ENCODE measurements around the gene PNPLA6. TPM values are rescaled to one million over a fixed set of nuclear protein-coding genes. Genes with fewer than 3 reads are reported as not detected.

The PNPLA6 gene
- polyA plus RNA-seq, 3 donors from 2014 or later: 4.9 to 17.5 (median 9.8) TPM

DNA sequence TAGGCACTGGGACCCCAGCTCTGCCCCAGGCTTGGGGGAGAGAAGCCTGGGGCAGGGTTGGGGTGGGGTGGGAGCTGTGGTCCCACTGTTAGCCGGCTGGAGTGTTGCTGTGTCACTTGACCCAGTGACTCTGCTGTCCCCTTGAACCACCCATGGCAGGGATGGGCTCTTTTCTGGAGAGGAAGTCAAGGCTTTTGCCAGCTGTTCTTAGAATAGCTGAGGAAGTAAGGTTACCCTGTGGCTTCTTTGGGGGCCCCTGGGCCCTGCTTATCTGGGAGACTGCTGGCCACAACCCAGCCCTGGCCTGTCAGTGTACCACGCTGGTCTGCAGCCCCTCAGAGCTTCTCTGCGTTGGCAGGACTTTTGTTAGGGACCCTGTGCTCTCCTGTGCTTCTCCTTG, 9.1 kb downstream of the PNPLA6 start:
- DNase-seq: no peak
- peaks cover 8 to 11% of the 10 kb centered on the region in 2 donors for H3K4me1 Mint-ChIP-seq
- no peaks in the 10 kb centered on the region for H3K9me3 Mint-ChIP-seq
- H3K4me3 Mint-ChIP-seq: no peak overlapping the region
- peaks cover 12 to 20% (median 15%) of the 10 kb centered on the region in 3 donors for H3K36me3 Mint-ChIP-seq
- peaks cover 0 to 2% (median 0%) of the 10 kb centered on the region in 3 donors for H3K27me3 Mint-ChIP-seq (ENCODE audit: low read depth in 3 of 3)
- H3K27ac Mint-ChIP-seq: peak overlapping the region in 2 of 6 donors; percentile 6 to 37

DNA sequence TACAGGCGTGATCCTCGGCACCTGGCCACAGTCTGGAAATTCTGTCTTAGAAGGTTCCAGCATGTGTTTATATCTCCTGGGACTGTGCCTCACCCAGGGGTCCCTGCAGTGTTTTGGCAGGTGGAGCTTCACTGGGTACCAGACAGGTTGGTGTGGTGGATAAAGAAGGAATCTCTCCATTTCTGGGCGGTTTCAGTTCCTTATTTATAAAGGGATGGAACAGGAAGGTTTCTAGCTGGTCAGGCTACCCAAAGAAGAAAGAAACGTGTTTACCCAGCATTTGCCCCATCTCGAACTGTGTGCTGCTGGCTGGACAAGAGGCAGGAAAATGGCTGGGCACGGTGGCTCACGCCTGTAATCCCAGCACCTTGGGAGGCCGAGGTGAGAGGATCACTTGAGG, 9.8 kb downstream of the PNPLA6 start:
- no peak for DNase-seq
- H3K36me3 Mint-ChIP-seq: peaks cover 10 to 17% (median 12%) of the 10 kb centered on the region in 3 donors
- H3K27me3 Mint-ChIP-seq (ENCODE audit: low read depth in 3 of 3): peaks cover 0 to 2% (median 0%) of the 10 kb centered on the region in 3 donors
- peaks cover 7 to 11% of the 10 kb centered on the region in 2 donors for H3K4me1 Mint-ChIP-seq
- no peak overlapping the region for H3K4me3 Mint-ChIP-seq
- peak overlapping the region in 3 of 6 donors; percentile 17 to 75 (median 55) for H3K27ac Mint-ChIP-seq
- no peaks in the 10 kb centered on the region for H3K9me3 Mint-ChIP-seq

DNA sequence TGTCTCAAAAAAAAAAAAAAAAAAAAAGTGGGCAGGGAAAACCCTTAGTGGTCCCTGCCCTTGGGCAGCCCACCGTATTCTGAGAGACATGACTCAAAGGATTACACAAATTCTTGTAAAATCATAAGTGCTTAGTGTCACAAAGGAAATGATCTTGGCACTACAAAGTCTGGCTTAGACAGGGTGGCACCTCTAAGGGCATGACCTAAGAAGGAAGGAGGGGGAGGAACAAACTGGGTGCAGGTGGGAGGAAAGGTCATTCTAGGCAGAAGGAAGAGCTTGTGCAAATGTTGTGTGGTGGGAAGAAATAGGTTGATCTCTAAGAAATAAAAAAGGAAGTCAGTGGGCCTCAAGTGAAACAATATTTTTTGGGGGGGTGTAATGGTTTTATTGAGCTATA, 10.4 kb downstream of the PNPLA6 start:
- no peaks in the 10 kb centered on the region for H3K9me3 Mint-ChIP-seq
- peaks cover 7 to 11% of the 10 kb centered on the region in 2 donors for H3K4me1 Mint-ChIP-seq
- H3K36me3 Mint-ChIP-seq: peaks cover 9 to 15% (median 11%) of the 10 kb centered on the region in 3 donors
- peak overlapping the region in 4 of 6 donors; percentile 3 to 75 (median 38) for H3K27ac Mint-ChIP-seq
- no peak overlapping the region for H3K4me3 Mint-ChIP-seq
- peaks cover 0 to 2% (median 0%) of the 10 kb centered on the region in 3 donors for H3K27me3 Mint-ChIP-seq (ENCODE audit: low read depth in 3 of 3)
- no peak for DNase-seq

DNA sequence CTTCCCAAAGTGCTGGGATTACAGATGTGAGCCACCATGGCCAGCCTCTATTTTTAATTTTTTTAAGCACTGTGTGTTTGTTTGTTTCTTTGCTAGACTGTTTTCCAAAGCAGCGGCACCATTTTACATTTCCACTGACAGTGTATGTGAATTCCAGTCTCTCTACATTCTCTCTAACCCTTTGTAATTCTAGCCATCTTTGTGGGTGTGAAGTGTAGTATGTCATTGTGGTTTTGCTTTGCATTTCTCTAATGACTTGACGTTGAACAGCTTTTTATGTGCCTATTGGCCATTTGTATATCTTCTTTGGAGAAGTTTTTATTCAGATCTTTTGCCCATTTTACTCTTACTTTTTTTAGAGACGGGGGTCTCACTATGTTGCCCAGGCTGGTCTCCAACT, 11.6 kb downstream of the PNPLA6 start:
- no peaks in the 10 kb centered on the region for H3K9me3 Mint-ChIP-seq
- peak overlapping the region in 5 of 6 donors; percentile 2 to 73 (median 69) for H3K27ac Mint-ChIP-seq
- peaks cover 0 to 2% (median 0%) of the 10 kb centered on the region in 3 donors for H3K27me3 Mint-ChIP-seq (ENCODE audit: low read depth in 3 of 3)
- no peak overlapping the region for H3K4me3 Mint-ChIP-seq
- H3K36me3 Mint-ChIP-seq: peaks cover 9 to 15% (median 11%) of the 10 kb centered on the region in 3 donors
- peak in 1 of 3 donors; percentile 24 for DNase-seq
- peaks cover 10 to 11% of the 10 kb centered on the region in 2 donors for H3K4me1 Mint-ChIP-seq

DNA sequence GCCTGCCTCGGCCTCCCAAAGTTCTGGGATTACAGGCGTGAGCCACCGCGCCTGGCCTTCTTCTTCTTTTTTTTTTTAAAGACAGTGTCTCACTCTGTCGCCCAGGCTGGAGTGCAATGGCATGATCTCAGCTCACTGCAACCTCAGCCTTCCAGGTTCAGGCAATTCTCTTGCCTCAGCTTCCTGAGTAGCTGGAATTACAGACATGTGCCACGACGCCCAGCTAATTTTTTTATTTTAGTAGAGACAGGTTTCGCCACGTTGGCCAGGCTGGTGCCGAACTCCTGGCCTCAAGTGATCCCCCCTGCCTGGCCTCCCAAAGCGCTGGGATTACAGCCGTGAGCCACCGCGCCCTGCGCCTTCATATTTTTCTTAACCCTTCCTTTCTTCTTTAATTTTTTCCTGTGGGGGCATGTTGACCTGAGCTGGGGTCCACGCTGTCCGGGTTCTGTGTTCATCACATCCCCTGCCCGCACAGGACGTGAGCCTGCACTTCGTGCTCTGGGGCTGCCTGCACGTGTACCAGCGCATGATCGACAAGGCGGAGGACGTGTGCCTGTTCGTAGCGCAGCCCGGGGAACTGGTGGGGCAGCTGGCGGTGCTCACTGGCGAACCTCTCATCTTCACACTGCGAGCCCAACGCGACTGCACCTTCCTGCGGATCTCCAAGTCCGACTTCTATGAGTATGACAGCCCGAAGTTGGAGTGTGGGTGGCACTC, 14.1 kb downstream of the PNPLA6 start:
- Mint-ChIP-seq H3K36me3 (peaks cover 4 to 13% (median 12%) of the 10 kb centered on the region in 3 donors), H3K4me1 (peaks cover 8 to 11% of the 10 kb centered on the region in 2 donors), H3K27ac (no peak overlapping the region), H3K27me3 (ENCODE audit: low read depth in 3 of 3) (no peaks in the 10 kb centered on the region), H3K4me3 (no peak overlapping the region), H3K9me3 (no peaks in the 10 kb centered on the region)
- DNase-seq: no peak

DNA sequence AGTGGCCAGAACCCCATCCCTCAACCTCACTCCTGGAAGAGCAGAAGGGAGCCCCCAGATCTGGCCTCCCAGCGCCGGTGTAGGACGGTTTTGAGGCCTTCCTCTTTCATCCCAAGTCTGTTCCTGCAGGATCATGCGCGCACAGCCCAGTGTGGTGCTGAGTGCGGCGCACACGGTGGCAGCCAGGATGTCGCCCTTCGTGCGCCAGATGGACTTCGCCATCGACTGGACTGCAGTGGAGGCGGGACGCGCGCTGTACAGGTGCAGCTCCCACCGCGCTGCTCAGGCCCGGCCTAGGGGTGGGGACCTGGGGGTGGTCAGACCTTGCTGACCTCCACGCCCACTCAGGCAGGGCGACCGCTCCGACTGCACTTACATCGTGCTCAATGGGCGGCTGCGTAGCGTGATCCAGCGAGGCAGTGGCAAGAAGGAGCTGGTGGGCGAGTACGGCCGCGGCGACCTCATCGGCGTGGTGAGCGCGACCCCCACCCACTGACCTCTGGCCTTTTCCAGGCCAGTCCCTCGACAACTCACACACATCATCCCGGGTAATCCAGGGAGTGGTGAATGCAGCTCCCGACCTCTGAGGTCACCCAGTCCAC, 14.8 kb downstream of the PNPLA6 start:
- DNase-seq: no peak
- Mint-ChIP-seq H3K36me3 (peaks cover 4 to 13% (median 12%) of the 10 kb centered on the region in 3 donors), H3K27ac (no peak overlapping the region), H3K4me3 (no peak overlapping the region), H3K27me3 (ENCODE audit: low read depth in 3 of 3) (no peaks in the 10 kb centered on the region), H3K9me3 (no peaks in the 10 kb centered on the region), H3K4me1 (peaks cover 8 to 11% of the 10 kb centered on the region in 2 donors)

DNA sequence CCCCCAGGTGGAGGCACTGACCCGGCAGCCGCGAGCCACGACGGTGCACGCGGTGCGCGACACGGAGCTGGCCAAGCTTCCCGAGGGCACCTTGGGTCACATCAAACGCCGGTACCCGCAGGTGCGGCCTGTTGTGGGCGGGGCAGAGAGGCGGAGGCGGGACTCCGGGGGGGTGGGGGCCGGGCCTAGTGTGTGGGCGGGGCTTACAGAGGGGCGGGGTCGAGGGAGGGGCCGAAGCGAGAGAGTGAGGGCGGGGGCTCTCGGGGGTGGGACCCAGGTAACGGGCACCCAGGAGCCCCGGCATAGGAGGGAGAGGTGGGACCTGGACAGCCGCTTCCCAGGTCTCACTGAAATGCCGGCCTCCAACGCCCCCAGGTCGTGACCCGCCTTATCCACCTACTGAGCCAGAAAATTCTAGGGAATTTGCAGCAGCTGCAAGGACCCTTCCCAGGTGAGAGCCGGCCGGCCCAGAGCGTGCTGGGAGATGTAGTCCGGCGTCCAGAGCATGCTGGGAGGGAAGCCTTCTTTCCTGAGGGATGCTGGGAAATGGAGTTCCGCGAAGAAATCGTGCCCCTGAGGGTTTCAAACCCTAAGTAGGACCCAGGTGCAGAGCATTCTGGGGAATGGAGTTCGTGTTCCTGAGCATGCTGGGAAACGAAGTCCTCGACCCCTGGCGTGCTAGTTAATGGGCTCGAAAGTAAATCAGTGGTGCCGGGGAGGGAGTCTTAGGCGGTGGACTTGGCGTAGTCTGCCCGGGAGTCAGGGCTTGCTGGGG, 15.7 kb downstream of the PNPLA6 start:
- Mint-ChIP-seq H3K4me1 (peaks cover 5 to 6% of the 10 kb centered on the region in 2 donors), H3K9me3 (no peaks in the 10 kb centered on the region), H3K27me3 (ENCODE audit: low read depth in 3 of 3) (no peaks in the 10 kb centered on the region), H3K4me3 (no peak overlapping the region), H3K36me3 (peaks cover 0 to 9% (median 8%) of the 10 kb centered on the region in 3 donors), H3K27ac (peak overlapping the region in 1 of 6 donors; percentile 17)
- peak in 2 of 3 donors; percentile 16 to 17 for DNase-seq

DNA sequence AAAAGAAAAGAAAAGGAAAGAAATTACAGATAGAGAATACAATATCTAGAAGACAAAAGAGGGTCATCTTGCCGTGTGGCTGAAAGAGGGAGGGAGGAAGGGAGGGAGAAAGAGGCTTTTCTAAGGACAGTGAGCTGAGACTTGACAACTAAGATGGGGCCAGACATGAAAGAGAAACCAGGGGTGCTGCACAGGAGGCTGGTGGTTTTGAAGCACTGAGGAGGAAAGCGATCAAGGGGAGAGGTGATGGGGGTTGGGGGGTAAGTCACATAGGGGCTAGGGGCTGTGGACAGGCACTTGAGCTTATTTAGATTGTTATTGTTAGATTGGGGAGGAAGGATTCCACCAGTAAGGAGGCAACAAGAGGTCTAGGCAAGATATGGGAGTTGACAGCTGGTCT, 17.3 kb downstream of the PNPLA6 start:
- H3K4me1 Mint-ChIP-seq: peaks cover 0 to 3% of the 10 kb centered on the region in 2 donors
- DNase-seq: no peak
- peaks cover 1 to 17% (median 14%) of the 10 kb centered on the region in 3 donors for H3K36me3 Mint-ChIP-seq
- H3K9me3 Mint-ChIP-seq: no peaks in the 10 kb centered on the region
- H3K27ac Mint-ChIP-seq: no peak overlapping the region
- no peaks in the 10 kb centered on the region for H3K27me3 Mint-ChIP-seq (ENCODE audit: low read depth in 3 of 3)
- no peak overlapping the region for H3K4me3 Mint-ChIP-seq

DNA sequence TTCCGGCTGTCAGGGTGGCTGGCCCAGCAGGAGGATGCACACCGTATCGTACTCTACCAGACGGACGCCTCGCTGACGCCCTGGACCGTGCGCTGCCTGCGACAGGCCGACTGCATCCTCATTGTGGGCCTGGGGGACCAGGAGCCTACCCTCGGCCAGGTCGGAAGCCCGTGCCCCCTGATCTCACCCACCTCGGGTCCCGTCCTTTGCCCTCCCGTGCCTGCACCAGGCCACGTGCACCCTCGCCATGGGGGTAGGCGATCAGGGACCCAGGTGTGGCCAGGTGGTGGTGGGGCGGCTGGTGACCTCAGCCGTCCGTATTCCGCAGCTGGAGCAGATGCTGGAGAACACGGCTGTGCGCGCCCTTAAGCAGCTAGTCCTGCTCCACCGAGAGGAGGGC, 19.0 kb downstream of the PNPLA6 start:
- peaks cover 9 to 29% (median 24%) of the 10 kb centered on the region in 3 donors for H3K36me3 Mint-ChIP-seq
- peaks cover 0 to 3% of the 10 kb centered on the region in 2 donors for H3K4me1 Mint-ChIP-seq

DNA sequence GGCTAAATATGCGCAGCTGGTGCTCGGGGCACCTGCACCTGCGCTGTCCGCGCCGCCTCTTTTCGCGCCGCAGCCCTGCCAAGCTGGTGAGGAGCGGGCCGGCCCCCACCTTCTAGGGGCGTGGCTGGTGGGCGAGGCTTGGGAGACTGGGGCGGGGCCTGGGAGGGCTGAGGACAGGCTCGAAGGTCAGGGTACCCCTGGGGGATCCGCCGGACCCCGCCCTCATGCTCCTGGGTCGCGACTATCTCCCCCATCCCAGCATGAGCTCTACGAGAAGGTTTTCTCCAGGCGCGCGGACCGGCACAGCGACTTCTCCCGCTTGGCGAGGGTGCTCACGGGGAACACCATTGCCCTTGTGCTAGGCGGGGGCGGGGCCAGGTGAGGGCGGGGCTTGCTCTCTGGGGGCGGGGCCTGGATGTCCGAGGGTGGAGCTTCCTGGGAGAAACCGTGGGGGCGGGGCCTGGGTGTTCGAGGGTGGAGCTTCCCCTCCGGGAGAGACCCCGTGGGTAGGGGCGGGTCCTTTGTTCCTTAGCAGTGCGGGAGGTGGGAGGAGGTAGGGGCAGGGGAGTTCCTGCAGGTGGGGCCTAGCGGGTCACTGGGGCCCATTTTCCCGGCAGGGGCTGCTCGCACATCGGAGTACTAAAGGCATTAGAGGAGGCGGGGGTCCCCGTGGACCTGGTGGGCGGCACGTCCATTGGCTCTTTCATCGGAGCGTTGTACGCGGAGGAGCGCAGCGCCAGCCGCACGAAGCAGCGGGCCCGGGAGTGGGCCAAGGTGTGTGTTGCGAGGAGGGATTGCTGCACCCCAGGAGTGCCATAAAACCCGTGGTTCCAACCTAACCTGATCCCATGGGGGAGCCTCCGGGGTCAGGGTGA, 19.7 kb downstream of the PNPLA6 start:
- Mint-ChIP-seq H3K27ac (no peak overlapping the region), H3K36me3 (peaks cover 10 to 31% (median 26%) of the 10 kb centered on the region in 3 donors), H3K27me3 (ENCODE audit: low read depth in 3 of 3) (no peaks in the 10 kb centered on the region), H3K4me1 (peaks cover 0 to 3% of the 10 kb centered on the region in 2 donors), H3K9me3 (no peaks in the 10 kb centered on the region), H3K4me3 (no peak overlapping the region)
- DNase-seq: no peak

More for the DNA sequence above, 19.0 kb downstream of the PNPLA6 start:
- Mint-ChIP-seq H3K27ac (peak overlapping the region in 1 of 6 donors; percentile 22), H3K4me3 (no peak overlapping the region), H3K27me3 (ENCODE audit: low read depth in 3 of 3) (no peaks in the 10 kb centered on the region), H3K9me3 (no peaks in the 10 kb centered on the region)
- DNase-seq: no peak

DNA sequence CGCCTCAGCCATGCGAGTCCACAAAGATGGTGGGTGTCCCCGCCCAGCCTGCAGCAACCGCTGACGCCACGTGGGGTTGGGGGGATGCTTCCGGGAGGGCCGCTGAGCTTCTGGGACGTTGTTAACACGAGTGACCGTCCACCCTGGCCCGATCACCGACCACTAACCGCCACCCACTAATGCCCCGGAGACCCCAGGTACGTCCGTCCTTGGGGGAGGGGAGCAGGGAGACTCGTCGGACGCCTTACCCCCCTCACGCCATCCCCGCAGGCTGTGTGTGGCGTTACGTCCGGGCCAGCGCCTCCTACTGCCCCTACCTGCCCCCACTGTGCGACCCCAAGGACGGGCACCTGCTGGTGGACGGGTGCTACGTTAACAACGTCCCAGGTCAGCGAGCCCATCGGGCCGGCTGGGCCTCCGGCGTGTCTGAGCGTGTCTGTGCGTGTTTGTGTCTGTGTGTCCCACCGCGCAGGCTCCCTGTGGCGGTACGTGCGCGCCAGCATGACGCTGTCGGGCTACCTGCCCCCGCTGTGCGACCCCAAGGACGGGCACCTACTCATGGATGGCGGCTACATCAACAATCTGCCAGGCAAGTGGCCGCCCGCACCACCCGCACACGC, 21.3 kb downstream of the PNPLA6 start:
- no peaks in the 10 kb centered on the region for H3K4me1 Mint-ChIP-seq
- H3K4me3 Mint-ChIP-seq: no peak overlapping the region
- no peak overlapping the region for H3K27ac Mint-ChIP-seq
- no peaks in the 10 kb centered on the region for H3K27me3 Mint-ChIP-seq (ENCODE audit: low read depth in 3 of 3)
- DNase-seq: no peak
- peaks cover 13 to 30% (median 29%) of the 10 kb centered on the region in 3 donors for H3K36me3 Mint-ChIP-seq
- H3K9me3 Mint-ChIP-seq: no peaks in the 10 kb centered on the region

DNA sequence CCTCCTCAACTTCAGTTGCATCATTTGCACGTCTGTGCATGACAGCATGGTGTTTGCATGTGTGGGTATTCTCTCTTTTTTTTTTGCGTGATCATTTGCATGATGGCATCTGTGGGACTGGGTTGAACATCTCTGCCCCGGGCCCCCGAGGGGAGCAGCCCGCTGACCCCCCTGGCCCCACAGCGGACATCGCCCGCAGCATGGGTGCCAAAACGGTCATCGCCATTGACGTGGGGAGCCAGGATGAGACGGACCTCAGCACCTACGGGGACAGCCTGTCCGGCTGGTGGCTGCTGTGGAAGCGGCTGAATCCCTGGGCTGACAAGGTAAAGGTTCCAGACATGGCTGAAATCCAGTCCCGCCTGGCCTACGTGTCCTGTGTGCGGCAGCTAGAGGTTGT, 23.1 kb downstream of the PNPLA6 start:
- H3K9me3 Mint-ChIP-seq: no peaks in the 10 kb centered on the region
- peaks cover 0 to 2% (median 0%) of the 10 kb centered on the region in 3 donors for H3K27me3 Mint-ChIP-seq (ENCODE audit: low read depth in 3 of 3)
- no peaks in the 10 kb centered on the region for H3K4me1 Mint-ChIP-seq
- H3K27ac Mint-ChIP-seq: no peak overlapping the region
- no peak for DNase-seq
- no peak overlapping the region for H3K4me3 Mint-ChIP-seq
- H3K36me3 Mint-ChIP-seq: peaks cover 13 to 26% (median 23%) of the 10 kb centered on the region in 3 donors

Data from immature natural killer cell (primary cell).